HG02973 (cell line): ENCODE results near the gene WDR38.
"Not testable (repeated sequence)": the region's sequence is repeated elsewhere in the genome, so short reads cannot be mapped to it uniquely, and the experiment has no call there.

Experiments
- ATAC-seq: cut with Tn5 transposase; IDR thresholded peaks from one replicate; pipeline ENCODE4 v1.9.1; 2021; ENCODE audit warnings: moderate library complexity; ENCODE audit not compliant: unreplicated experiment

WDR38 gene

GRCh38 chr9:124831642-124832364, 21.5 kb upstream of the WDR38 start:
- no peak for ATAC-seq

GRCh38 chr9:124834591-124834990, 18.7 kb upstream of the WDR38 start:
- no peak for ATAC-seq

- ATAC-seq: no peak
Measured at GRCh38 chr9:124835026-124835557, 18.2 kb upstream of the WDR38 start.

DNA sequence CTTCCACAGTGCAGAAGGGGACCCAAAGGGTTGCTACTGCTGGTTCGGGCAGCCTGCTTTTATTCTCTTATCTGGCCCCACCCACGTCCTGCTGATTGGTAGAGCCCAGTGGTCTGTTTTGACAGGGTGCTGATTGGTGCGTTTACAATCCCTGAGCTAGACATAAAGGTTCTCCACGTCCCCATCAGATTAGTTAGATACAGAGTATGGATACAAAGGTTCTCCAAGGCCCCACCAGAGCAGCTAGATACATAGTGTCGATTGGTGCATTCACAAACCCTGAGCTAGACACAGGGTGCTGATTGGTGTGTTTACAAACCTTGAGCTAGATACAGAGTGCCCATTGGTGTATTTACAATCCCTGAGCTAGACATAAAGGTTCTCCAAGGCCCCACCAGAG, 15.1 kb upstream of the WDR38 start:
- not testable (repeated sequence) for ATAC-seq

DNA sequence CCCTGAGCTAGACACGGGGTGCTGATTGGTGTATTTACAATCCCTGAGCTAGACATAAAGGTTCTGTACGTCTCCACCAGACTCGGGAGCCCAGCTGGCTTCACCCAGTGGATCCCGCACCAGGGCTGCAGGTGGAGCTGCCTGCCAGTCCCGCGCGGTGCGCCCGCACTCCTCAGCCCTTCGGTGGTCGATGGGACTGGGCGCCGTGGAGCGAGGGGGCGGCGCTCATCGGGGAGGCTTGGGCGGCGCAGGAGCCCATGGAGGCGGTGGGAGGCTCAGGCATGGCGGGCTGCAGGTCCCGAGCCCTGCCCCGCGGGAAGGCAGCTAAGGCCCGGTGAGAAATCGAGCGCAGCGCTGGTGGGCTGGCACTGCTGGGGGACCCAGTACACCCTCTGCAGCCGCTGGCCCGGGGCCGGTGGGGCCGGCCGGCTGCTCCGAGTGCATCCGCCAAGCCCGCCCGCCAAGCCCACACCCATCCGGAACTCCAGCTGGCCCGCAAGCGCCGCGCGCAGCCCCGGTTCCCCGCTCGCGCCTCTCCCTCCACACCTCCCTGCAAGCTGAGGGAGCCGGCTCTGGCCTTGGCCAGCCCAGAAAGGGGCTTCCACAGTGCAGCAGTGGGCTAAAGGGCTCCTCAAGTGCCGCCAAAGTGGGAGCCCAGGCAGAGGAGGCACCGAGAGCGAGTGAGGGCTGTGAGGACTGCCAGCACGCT, 14.5 kb upstream of the WDR38 start:
- not testable (repeated sequence) for ATAC-seq

- no peak for ATAC-seq
Measured at GRCh38 chr9:124839612-124840299, 13.5 kb upstream of the WDR38 start.

DNA sequence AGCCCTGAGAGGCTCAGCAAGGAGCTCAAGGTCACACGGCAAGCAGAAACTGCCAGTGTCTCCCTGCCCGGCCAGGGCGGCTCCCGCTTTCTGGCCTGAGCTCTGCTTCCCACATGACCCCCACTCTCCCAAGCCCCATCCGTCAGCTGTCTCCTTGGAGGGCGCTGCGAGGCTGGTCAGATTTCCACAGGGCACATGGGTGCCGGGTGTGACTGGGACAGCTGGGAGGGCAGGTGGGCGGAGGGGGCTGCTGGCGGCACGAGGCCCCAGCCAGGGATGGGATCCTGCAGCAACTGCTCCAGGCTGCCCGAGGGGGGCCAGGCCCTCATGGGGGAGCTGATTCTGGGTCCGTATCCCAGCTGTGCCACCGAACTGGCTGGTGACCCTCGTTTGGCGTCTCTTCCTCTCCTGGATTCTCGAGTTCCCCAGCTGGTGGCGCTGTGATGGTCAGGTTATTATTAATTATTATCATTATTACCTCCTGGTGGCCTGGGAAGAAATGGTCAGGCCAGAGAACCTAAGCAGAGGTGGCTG, 12.9 kb upstream of the WDR38 start:
- ATAC-seq: no peak

- no peak for ATAC-seq
Measured at GRCh38 chr9:124841075-124841821, 12.0 kb upstream of the WDR38 start.

GRCh38 chr9:124843456-124844034, 9.7 kb upstream of the WDR38 start:
- no peak for ATAC-seq

GRCh38 chr9:124844291-124844690, 9.0 kb upstream of the WDR38 start:
- no peak for ATAC-seq

DNA sequence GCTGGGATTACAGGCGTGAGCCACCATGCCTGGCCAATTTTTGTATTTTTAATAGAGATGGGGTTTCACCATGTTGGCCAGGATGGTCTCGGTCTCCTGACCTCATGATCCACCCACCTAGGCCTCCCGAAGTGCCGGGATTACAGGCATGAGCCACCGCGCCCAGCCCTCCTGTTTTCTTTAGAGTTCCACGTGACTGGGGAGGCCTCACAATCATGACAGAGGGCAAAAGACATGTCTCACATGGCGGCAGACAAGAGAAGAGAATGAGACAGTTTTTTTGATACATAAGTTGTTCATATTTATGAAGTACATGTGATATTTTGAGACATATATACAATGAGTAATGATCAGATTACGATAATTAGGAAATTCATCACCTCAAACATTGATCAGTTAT, 6.8 kb upstream of the WDR38 start:
- ATAC-seq: not testable (repeated sequence)

- no peak for ATAC-seq
Measured at GRCh38 chr9:124846969-124847368, 6.3 kb upstream of the WDR38 start.

DNA sequence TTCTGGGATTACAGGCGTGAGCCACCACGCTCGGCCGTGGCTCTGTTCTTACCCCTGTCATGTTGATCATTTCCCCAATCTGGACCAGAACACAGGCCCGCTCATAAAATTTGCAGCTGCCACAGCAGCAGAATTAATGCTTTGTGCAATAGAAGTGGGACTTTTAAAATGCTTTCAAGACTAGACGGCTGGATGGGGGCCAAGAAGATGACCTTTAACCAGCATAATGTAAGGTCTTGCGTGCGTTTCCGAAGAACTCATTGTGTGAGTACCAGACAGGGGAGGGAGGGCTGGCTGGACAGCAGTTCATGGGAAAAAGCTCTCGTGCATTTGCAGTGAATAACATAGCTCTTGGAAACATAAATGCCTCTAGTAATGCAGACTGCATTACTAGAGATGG, 3.5 kb upstream of the WDR38 start:
- no peak for ATAC-seq

DNA sequence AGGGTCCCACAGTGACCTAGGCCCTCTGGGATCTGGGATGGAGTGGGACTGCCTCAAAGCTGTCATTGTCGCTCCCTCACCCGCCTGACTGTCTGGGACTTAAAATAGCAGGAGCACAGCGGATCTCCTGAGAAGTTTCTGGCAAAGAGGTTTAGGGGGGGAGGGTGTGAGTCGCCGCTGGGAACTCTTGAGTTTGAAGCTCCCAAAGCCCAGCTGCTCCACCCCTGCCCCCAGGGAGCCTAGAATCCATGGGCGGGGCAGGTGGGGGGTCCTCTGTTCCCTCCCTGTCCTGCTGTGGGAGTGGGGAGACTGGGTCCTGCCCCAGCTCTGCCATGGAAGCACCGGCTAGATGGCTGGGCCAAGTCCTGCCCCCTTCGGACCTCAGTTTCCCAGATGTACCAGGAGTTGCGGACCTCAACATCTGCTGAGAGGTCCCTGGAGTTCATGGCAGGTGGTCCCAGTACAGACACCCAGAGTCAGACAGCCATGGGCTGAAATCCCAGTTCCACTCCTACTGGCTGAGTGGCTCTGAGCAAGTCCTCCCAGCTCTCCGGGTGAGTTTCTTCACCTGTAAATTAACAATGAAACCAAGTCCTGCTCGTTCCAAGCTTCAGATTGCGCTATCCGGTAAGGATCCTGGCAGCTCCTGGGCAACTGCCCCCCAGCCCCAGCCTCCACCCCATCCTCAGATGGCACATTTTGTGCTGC, 985 bp upstream of the WDR38 start:
- no peak for ATAC-seq

DNA sequence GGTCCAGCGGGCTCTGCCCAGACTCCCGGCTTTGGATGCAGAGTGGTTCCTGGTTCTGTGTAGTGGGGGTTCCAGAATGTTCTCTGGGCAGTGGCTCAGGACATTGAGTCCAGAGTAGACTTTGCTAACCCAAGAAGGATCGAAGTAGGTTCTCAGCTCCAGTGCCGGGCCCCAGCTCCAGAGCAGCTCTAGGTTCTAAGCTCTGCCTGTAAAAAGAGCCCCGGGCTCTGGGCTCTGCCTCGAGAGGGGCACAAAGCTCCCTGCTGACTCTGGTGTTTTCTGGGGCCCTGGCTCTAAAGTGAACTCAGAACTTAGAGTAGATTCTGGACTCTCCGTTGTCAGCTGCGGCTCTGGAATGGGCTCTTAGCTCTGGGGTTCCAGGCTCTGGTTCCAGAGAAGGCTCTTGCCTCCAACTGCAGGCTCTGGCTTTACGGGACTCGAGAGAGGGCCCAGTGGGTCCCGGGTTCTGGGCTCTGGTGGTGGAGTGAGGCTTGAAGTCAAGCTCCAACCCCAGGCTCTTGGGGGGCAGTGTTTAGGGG, 414 bp downstream of the WDR38 start:
- ATAC-seq: no peak

- no peak for ATAC-seq
Measured at GRCh38 chr9:124854161-124854560, 901 bp downstream of the WDR38 start.

GRCh38 chr9:124854822-124855221, 1.6 kb downstream of the WDR38 start:
- no peak for ATAC-seq

DNA sequence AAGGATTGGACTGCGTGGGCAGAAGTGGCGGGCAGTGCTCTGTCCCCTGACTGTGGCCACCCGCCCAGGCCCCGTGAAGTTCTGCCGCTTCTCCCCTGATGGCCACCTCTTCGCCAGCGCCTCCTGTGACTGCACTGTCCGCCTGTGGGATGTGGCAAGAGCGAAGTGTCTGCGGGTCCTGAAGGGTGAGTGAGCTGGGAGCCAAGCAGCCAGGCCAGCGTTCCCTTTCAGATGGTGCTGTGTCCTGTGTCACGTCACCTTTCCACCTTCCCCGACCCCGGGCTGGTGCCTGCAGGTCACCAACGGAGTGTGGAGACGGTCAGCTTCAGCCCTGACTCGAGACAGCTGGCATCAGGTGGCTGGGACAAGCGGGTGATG, 2.3 kb downstream of the WDR38 start:
- no peak for ATAC-seq

DNA sequence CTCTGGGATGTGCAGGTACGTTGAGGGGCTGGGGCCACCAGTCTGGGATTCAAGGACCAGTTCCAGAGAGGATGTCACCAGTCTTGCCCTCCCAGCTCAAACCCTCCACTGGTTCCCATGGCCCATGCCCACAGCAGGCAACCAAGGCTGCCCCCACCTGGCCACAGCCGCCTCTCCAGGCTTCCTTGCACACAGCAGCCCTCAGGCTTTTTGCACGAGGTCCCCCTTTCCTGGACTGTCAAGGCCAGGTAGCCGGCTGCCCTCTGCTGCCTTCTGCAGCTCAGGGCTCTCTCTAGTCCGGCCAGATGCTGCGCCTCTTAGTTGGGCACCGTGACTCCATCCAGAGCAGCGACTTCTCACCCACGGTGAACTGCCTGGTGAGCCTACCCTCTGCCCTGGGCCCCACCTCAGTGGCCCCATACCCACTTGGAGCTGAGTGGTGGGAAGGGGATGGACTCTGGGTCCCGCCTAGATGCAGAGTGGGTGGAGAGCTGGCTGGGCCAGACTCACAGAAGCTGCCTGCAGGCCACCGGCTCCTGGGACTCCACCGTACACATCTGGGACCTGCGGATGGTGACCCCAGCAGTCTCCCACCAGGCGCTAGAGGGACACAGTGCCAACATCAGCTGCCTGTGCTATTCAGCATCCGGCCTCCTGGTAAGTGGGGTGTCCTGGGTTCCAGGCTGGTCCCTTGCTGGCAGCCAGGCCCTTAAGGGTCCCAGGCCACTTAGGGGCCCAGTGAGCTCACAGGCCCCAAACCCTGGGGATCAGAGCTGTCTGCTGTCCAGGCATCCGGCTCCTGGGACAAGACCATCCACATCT, 2.9 kb downstream of the WDR38 start:
- ATAC-seq: no peak
